ENCODE data around the gene AHI1. TPM values are rescaled to one million over a fixed set of nuclear protein-coding genes. Genes with fewer than 3 reads are reported as not detected.

AHI1 gene
- total and polyA plus RNA-seq, 10 of the 15 experiments (the other 5 are each of a cell fraction or from before 2014, with no cell fraction given) = 3.2 to 9.5 (median 4.6) TPM

DNA sequence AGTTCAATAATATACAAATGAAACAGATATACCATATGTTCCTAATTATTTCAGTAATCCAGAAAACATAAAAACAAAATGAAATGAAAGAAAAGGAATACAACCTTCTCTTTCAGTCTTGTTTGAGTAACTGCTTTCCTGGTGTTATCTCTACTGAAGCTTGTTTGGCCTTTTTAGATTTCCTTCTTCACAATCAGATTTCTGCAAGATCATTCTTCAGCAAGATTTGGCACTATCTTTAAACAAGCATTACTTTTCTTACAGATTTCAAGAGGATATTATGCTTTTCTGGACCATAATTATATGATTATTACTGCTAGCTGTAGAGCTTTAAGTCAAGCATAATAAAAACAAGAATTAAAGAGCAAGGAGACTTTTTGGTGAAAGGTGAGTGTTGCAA lies 196.2 kb downstream of the AHI1 start:
- SMC1A ChIA-PET (ENCODE audit: uncharacterized antibody, unreplicated experiment) = interaction anchor here (0.6 to 1.6 kb wide), 6 partner anchors 10 to 1321 kb away, joined by 3 to 5 read pairs (median 3); no protein-coding TSS in a partner anchor
- ATAC-seq (no peak), FAIRE-seq (no peak), DNase-seq (ENCODE audit: low read depth, low spot score) (no peak)
- BruUV-seq (replicated peaks) = no TSS peak
- Histone ChIP-seq H3K36me3 (ENCODE audit: control insufficient read depth in 2 of 2, insufficient read depth in 2 of 2, low read length in 1 of 2) (no peaks in the 10 kb centered on the region), H3K79me2 (ENCODE audit: control insufficient read depth, insufficient read depth, low read length) (no peaks in the 10 kb centered on the region), H3K4me2 (ENCODE audit: control insufficient read depth, insufficient read depth) (no peak overlapping the region), H3K9me3 (replicated peaks; ENCODE audit: control insufficient read depth, insufficient read depth, low read length) (no peaks in the 10 kb centered on the region), H3K4me1 (ENCODE audit: control insufficient read depth, insufficient read depth, low read length) (no peaks in the 10 kb centered on the region), H3K27ac (ENCODE audit: control insufficient read depth, insufficient read depth) (no peak overlapping the region), H4K20me1 (ENCODE audit: control insufficient read depth, insufficient read depth) (no peaks in the 10 kb centered on the region), H3K27me3 (replicated peaks in 1 of 2; ENCODE audit: control insufficient read depth in 2 of 2, insufficient read depth in 2 of 2, low read length in 1 of 2) (no peaks in the 10 kb centered on the region), H2AFZ (ENCODE audit: control insufficient read depth, low read depth, low read length) (no peak overlapping the region), H3K9ac (ENCODE audit: control insufficient read depth, insufficient read depth, low read length) (no peak overlapping the region), H3K4me3 (no peak overlapping the region)
- RAD21 ChIA-PET (ENCODE audit: unreplicated experiment) = interaction anchor here (0.6 to 0.7 kb wide), 2 partner anchors 205 to 973 kb away, joined by 3 to 4 read pairs; no protein-coding TSS in a partner anchor
- in situ Hi-C loops (cut with MboI) = no loop called here
- CTCF ChIA-PET = no interaction called here
- POLR2A ChIA-PET = no interaction called here
- intact Hi-C loops (cut with micrococcal nuclease; ENCODE audit: unreplicated experiment) = no loop called here
- TF ChIP-seq CEBPB (IDR thresholded peaks at IDR 0.05; ENCODE audit: borderline replicate concordance in 1 of 2, low read depth in 2 of 2, low read length in 2 of 2) (no peak), SRF (IDR thresholded peaks at IDR 0.05; ENCODE audit: low read depth in 2 of 2, low read length in 2 of 2) (no peak), TAF1 (IDR thresholded peaks at IDR 0.05; ENCODE audit: borderline replicate concordance, low read depth, low read length) (no peak), E2F4 (IDR thresholded peaks at IDR 0.05; ENCODE audit: low read depth, low read length) (no peak)
- TF ChIP-seq, protein P1, sequence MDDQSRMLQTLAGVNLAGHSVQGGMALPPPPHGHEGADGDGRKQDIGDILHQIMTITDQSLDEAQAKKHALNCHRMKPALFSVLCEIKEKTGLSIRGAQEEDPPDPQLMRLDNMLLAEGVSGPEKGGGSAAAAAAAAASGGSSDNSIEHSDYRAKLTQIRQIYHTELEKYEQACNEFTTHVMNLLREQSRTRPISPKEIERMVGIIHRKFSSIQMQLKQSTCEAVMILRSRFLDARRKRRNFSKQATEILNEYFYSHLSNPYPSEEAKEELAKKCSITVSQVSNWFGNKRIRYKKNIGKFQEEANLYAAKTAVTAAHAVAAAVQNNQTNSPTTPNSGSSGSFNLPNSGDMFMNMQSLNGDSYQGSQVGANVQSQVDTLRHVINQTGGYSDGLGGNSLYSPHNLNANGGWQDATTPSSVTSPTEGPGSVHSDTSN (IDR thresholded peaks at IDR 0.05; ENCODE audit: insufficient replicate concordance, low read depth, low read length) = no peak
- TF ChIP-seq, protein P2, sequence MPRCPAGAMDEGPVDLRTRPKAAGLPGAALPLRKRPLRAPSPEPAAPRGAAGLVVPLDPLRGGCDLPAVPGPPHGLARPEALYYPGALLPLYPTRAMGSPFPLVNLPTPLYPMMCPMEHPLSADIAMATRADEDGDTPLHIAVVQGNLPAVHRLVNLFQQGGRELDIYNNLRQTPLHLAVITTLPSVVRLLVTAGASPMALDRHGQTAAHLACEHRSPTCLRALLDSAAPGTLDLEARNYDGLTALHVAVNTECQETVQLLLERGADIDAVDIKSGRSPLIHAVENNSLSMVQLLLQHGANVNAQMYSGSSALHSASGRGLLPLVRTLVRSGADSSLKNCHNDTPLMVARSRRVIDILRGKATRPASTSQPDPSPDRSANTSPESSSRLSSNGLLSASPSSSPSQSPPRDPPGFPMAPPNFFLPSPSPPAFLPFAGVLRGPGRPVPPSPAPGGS (IDR thresholded peaks at IDR 0.05; ENCODE audit: borderline replicate concordance, insufficient read depth, low read depth, low read length, poor library complexity, severe bottlenecking) = no peak
- TF ChIP-seq, protein P3, sequence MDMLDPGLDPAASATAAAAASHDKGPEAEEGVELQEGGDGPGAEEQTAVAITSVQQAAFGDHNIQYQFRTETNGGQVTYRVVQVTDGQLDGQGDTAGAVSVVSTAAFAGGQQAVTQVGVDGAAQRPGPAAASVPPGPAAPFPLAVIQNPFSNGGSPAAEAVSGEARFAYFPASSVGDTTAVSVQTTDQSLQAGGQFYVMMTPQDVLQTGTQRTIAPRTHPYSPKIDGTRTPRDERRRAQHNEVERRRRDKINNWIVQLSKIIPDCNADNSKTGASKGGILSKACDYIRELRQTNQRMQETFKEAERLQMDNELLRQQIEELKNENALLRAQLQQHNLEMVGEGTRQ (IDR thresholded peaks at IDR 0.05; ENCODE audit: borderline replicate concordance, low read depth, low read length) = no peak

Measured in GM12878 (cell line).